Gastrocnemius medialis (tissue), 4 donors: Measurements from ENCODE around the gene UBE2Q1.

Source experiments
- CTCF ChIP-seq, 5 experiments: fragments of 450-650 bp in 3 of 5; fragments of 200-600 bp in 2 of 5; sonication (generic) in 2 of 5; IDR thresholded peaks in 4 of 5; conservative IDR thresholded peaks in 1 of 5; 1 replicate in 4 of 5; 2 replicates in 1 of 5; pipeline ENCODE4 v1.5.1; 2016 to 2019; ENCODE audit warnings: antibody characterized with exemption in 5 of 5, mild to moderate bottlenecking in 3 of 5, moderate library complexity in 3 of 5
- POLR2A ChIP-seq, 2 donors: fragments of 450-650 bp; IDR thresholded peaks; one replicate each; pipeline ENCODE4 v1.6.1; 2017; ENCODE audit warnings: antibody characterized with exemption in 2 of 2, mild to moderate bottlenecking in 2 of 2, moderate library complexity in 2 of 2

- TF ChIP-seq CTCF (IDR thresholded peaks at IDR 0.05 in 4 of 5, conservative IDR thresholded peaks at IDR 0.05 in 1 of 5) (no peak), POLR2A (IDR thresholded peaks at IDR 0.05) (no peak)
These were observed 5.1 kb downstream of the UBE2Q1 start for GRCh38 chr1:154553056-154554030.
